Ishikawa (cell line): ENCODE results near the gene STAMBPL1.
A peak's percentile ranks its signal among the peaks of the same experiment; 100 is the strongest.

ENCODE experiments used
- CEBPB ChIP-seq: IDR thresholded peaks from 2 replicates; pipeline ENCODE4 v1.6.1; 2012
- CREB1 ChIP-seq: IDR thresholded peaks from 2 replicates; pipeline ENCODE4 v1.6.1; 2012; ENCODE audit warnings: low read depth
- EGR1 ChIP-seq: IDR thresholded peaks from 2 replicates; pipeline ENCODE4 v1.6.1; 2012
- EP300 ChIP-seq: IDR thresholded peaks from 2 replicates; pipeline ENCODE4 v1.6.1; 2012; ENCODE audit warnings: borderline replicate concordance
- FOXM1 ChIP-seq: IDR thresholded peaks from 2 replicates; pipeline ENCODE4 v1.6.1; 2012; ENCODE audit warnings: low read depth, borderline replicate concordance
- NFIC ChIP-seq: IDR thresholded peaks from 2 replicates; pipeline ENCODE4 v1.6.1; 2012
- RAD21 ChIP-seq: IDR thresholded peaks from 2 replicates; pipeline ENCODE4 v1.6.1; 2012; ENCODE audit warnings: low read depth
- TAF1 ChIP-seq: IDR thresholded peaks from 2 replicates; pipeline ENCODE4 v1.6.1; 2012; ENCODE audit warnings: low read depth, mild to moderate bottlenecking
- TCF12 ChIP-seq: IDR thresholded peaks from 2 replicates; pipeline ENCODE4 v1.6.1; 2012; ENCODE audit warnings: low read depth
- TEAD4 ChIP-seq: IDR thresholded peaks from 2 replicates; pipeline ENCODE4 v1.6.1; 2012
- YY1 ChIP-seq: IDR thresholded peaks from 2 replicates; pipeline ENCODE4 v1.6.1; 2012; ENCODE audit warnings: low read depth
- ZBTB7A ChIP-seq: IDR thresholded peaks from 2 replicates; pipeline ENCODE4 v1.6.1; 2012; ENCODE audit warnings: low read depth
- TF ChIP-seq, protein P1 (sequence below): IDR thresholded peaks from 2 replicates; pipeline ENCODE4 v1.6.1; 2012; ENCODE audit warnings: low read depth, mild to moderate bottlenecking
- TF ChIP-seq, protein P2 (sequence below): IDR thresholded peaks from 2 replicates; pipeline ENCODE4 v1.6.1; 2012
- TF ChIP-seq, protein P3 (sequence below): IDR thresholded peaks from 2 replicates; pipeline ENCODE4 v1.6.1; 2012

STAMBPL1 gene

DNA sequence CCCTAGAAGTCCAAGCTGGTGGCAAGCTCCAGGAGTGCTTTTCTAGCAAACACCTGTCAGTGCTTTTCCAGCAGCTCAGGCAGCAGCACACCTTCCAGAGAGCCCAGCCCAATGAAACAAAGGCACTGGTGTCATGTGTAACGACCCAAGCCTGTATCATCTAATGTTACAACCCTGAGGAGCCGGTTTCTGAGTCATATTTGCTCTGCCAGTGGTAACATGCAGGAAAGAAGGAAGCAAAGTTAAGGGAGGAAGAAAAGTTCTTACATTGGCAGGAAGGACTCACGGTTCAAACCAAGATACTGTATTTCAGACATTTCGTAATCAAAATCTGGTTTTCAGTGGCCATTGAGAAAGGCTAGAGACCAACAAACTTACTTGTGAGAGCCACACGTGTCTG is 28.3 kb upstream of the STAMBPL1 start, which contains the start of gene ANKRD22:
Gene ANKRD22, minus strand, starts transcription at position 139 of the 400 bp plus-strand sequence. CDS start 237 bp downstream, outside the sequence.
- TF ChIP-seq RAD21 (peak; percentile 27; the same call in 1 of the 2 replicates), CEBPB (peak; percentile 68), CREB1 (peak; percentile 31; the same call in 1 of the 2 replicates), TEAD4 (peak; percentile 58; the same call in 1 of the 2 replicates), FOXM1 (peak; percentile 68; the same call in 1 of the 2 replicates), NFIC (peak; percentile 77), ZBTB7A (no peak), EP300 (peak; percentile 85; the same call in 1 of the 2 replicates), YY1 (peak; percentile 38; the same call in 1 of the 2 replicates), TCF12 (peak; percentile 85), EGR1 (no peak), TAF1 (peak; percentile 27; the same call in 1 of the 2 replicates)
- TF ChIP-seq, protein P1, sequence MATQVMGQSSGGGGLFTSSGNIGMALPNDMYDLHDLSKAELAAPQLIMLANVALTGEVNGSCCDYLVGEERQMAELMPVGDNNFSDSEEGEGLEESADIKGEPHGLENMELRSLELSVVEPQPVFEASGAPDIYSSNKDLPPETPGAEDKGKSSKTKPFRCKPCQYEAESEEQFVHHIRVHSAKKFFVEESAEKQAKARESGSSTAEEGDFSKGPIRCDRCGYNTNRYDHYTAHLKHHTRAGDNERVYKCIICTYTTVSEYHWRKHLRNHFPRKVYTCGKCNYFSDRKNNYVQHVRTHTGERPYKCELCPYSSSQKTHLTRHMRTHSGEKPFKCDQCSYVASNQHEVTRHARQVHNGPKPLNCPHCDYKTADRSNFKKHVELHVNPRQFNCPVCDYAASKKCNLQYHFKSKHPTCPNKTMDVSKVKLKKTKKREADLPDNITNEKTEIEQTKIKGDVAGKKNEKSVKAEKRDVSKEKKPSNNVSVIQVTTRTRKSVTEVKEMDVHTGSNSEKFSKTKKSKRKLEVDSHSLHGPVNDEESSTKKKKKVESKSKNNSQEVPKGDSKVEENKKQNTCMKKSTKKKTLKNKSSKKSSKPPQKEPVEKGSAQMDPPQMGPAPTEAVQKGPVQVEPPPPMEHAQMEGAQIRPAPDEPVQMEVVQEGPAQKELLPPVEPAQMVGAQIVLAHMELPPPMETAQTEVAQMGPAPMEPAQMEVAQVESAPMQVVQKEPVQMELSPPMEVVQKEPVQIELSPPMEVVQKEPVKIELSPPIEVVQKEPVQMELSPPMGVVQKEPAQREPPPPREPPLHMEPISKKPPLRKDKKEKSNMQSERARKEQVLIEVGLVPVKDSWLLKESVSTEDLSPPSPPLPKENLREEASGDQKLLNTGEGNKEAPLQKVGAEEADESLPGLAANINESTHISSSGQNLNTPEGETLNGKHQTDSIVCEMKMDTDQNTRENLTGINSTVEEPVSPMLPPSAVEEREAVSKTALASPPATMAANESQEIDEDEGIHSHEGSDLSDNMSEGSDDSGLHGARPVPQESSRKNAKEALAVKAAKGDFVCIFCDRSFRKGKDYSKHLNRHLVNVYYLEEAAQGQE: no peak
- TF ChIP-seq, protein P2, sequence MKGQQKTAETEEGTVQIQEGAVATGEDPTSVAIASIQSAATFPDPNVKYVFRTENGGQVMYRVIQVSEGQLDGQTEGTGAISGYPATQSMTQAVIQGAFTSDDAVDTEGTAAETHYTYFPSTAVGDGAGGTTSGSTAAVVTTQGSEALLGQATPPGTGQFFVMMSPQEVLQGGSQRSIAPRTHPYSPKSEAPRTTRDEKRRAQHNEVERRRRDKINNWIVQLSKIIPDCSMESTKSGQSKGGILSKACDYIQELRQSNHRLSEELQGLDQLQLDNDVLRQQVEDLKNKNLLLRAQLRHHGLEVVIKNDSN: peak; percentile 71
- TF ChIP-seq, protein P3, sequence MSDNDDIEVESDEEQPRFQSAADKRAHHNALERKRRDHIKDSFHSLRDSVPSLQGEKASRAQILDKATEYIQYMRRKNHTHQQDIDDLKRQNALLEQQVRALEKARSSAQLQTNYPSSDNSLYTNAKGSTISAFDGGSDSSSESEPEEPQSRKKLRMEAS: peak; percentile 67

DNA sequence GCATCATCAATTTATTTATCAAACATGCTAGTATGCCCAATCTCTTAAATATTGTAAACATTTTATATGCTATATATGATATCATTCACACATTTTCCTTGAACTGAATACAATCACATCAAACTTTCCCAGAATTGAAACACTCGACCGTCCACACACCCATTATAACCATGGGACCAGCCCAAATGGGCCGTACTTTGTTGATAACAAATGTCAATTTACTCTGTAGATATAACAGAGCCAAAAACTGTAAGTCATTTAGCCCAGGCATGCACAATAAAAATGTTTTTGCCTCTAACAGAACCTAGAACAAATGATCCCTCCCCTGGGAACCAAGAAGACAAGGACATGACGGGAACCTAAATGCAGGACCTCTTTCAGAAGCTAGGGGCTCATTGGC is 27.7 kb upstream of the STAMBPL1 start:
- TF ChIP-seq RAD21: no peak
- TF ChIP-seq, protein P3: no peak
- no peak for TF ChIP-seq TAF1
- no peak for TF ChIP-seq EP300
- no peak for TF ChIP-seq CREB1
- no peak for TF ChIP-seq YY1
- TF ChIP-seq CEBPB: no peak
- TF ChIP-seq TCF12: no peak
- no peak for TF ChIP-seq TEAD4
- no peak for TF ChIP-seq FOXM1
- TF ChIP-seq ZBTB7A: no peak
- no peak for TF ChIP-seq EGR1
- no peak for TF ChIP-seq NFIC

DNA sequence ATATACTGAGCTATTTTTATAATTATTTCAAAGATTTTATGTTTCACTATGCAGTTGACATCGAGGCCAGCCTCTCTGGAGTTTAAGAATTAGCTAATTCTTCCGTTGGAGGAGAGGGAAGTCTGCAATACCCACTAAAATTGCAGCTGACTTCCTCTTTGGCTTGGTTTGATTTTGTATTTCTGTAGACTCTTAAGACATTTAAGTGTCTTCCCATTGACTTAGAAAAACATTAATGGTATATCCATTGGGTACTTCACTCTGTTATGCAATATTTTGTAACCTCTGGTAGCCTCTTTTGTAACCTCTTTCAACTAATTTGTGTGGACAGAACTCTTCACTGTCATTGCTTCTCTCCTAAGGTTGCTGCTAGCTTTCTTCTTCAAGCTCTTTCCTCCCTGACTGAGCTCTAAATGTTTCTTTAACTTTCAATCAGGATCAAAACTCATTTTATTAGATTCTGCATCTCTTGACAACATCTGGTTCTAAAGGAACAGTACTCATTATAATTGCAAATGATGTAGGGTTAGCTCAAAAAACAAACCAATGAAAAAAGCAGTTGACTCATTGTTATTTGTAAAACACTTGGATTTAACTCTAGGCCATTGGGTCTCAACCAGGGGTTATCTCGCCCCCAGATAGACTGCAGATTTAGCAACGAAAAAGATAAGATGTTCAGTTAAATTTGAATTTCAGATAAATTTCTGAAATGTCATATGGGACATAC is 26.7 kb upstream of the STAMBPL1 start:
- TF ChIP-seq TAF1: no peak
- TF ChIP-seq CEBPB: peak; percentile 45; the same call in 1 of the 2 replicates

DNA sequence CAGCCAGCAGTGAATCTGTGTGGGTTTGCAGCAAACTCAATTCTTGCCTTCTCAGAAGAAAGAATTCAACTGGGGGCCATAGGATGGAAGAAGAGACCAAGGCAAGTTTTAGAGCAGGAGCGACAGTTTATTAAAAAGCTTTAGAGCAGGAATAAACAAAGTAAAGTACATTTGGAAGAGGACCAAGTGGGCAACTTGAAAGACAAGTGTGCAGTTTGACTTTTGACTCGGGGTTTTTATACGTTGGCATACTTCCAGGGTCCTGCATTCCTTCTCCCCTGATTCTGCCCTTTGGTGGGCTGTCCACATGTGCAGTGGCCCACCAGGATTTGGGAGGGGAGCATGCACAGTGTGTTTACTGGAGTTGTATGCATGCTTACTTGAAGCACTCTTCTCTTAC is 25.4 kb upstream of the STAMBPL1 start:
- TF ChIP-seq, protein P3: no peak
- TF ChIP-seq CREB1: no peak
- no peak for TF ChIP-seq FOXM1
- TF ChIP-seq, protein P1: no peak
- TF ChIP-seq CEBPB: no peak
- TF ChIP-seq NFIC: no peak
- no peak for TF ChIP-seq ZBTB7A
- no peak for TF ChIP-seq TEAD4
- TF ChIP-seq EP300: no peak

DNA sequence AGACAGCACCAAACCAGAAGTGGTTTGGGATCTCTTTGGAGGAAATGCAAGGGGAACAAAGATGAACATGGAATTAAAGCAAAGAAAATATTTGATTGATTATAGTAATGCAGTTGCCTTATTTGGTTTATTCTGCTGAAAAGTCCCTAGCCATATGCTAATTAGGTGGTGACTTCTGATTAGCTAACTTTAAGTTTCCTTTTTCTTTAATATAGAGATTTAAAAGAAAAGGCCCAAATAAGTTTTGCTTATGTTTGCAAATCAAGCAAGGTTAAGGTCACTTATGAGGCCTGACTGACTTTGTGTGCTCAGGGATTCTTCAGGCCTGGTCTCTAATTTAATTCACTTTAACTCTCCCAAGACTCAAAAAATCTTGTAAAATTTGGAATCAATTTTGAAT is 22.2 kb upstream of the STAMBPL1 start:
- TF ChIP-seq EGR1 (no peak), YY1 (no peak), NFIC (no peak), EP300 (no peak), ZBTB7A (no peak), TAF1 (no peak), TEAD4 (no peak), TCF12 (no peak), CREB1 (no peak), FOXM1 (no peak), RAD21 (no peak), CEBPB (no peak)
- TF ChIP-seq, protein P3: no peak
- TF ChIP-seq, protein P2: no peak
- TF ChIP-seq, protein P1: no peak
